GM23338 (cell line): ENCODE data around the gene MTMR1. TPM values are rescaled to one million over a fixed set of nuclear protein-coding genes. Genes with fewer than 3 reads are reported as not detected.

Source experiments
- ATAC-seq: fragments of 200-7000 bp; cut with Tn5 transposase; 3 replicates; pipeline ENCODE4 v1.9.1; 2020
- DNase-seq: peaks from one replicate; pipeline ENCODE4 v3.0.0-alpha.2; 2015; ENCODE audit warnings: low spot score
- H2AFZ ChIP-seq: fragments of 200-600 bp; sonication (generic); 2 replicates; pipeline ENCODE4 v1.8.0; 2016; ENCODE audit warnings: antibody characterized with exemption, mild to moderate bottlenecking, moderate library complexity
- H3F3A ChIP-seq: fragments of 200-600 bp; sonication (generic); replicated peaks from 2 replicates; pipeline ENCODE4 v1.8.0; 2017; ENCODE audit warnings: antibody characterized with exemption, mixed run types, low read depth
- H3K27ac ChIP-seq: fragments of 200-600 bp; sonication (generic); 2 replicates; pipeline ENCODE4 v1.6.1; 2016; ENCODE audit warnings: low read depth
- H3K27me3 ChIP-seq: fragments of 200-600 bp; sonication (generic); 2 replicates; pipeline ENCODE4 v1.8.0; 2016; ENCODE audit warnings: mild to moderate bottlenecking, mixed run types, moderate library complexity; ENCODE audit not compliant: insufficient read depth
- H3K36me3 ChIP-seq: fragments of 200-600 bp; sonication (generic); 2 replicates; pipeline ENCODE4 v1.8.0; 2016; ENCODE audit warnings: mild to moderate bottlenecking; ENCODE audit not compliant: insufficient read depth
- H3K4me1 ChIP-seq: fragments of 200-600 bp; sonication (generic); 2 replicates; pipeline ENCODE4 v1.8.0; 2016; ENCODE audit warnings: mild to moderate bottlenecking, moderate library complexity; ENCODE audit not compliant: insufficient read depth
- H3K4me2 ChIP-seq: fragments of 200-600 bp; sonication (generic); 2 replicates; pipeline ENCODE4 v1.7.1; 2017; ENCODE audit warnings: mixed run types
- H3K4me3 ChIP-seq: fragments of 200-600 bp; sonication (generic); 2 replicates; pipeline ENCODE4 v1.6.1; 2016; ENCODE audit warnings: mixed run types
- H3K79me2 ChIP-seq: fragments of 200-600 bp; sonication (generic); replicated peaks from 2 replicates; pipeline ENCODE4 v1.8.0; 2017; ENCODE audit warnings: mild to moderate bottlenecking; ENCODE audit not compliant: insufficient read depth
- H3K9me2 ChIP-seq: fragments of 200-600 bp; sonication (generic); 2 replicates; pipeline ENCODE4 v1.8.0; 2017; ENCODE audit not compliant: insufficient read depth
- H4K20me1 ChIP-seq: fragments of 200-600 bp; sonication (generic); replicated peaks from 2 replicates; pipeline ENCODE4 v1.8.0; 2017; ENCODE audit warnings: mild to moderate bottlenecking; ENCODE audit not compliant: insufficient read depth
- H3K27ac Mint-ChIP-seq: 2 replicates; pipeline ENCODE4 v1.8.0; 2020; ENCODE audit warnings: inconsistent platforms, mild to moderate bottlenecking, moderate library complexity, mixed read lengths
- H3K27me3 Mint-ChIP-seq: 3 replicates; pipeline ENCODE4 v1.8.0; 2022; ENCODE audit warnings: low read depth, mild to moderate bottlenecking, moderate library complexity, mixed read lengths, inconsistent platforms; ENCODE audit not compliant: insufficient read depth, poor library complexity
- H3K36me3 Mint-ChIP-seq: 3 replicates; pipeline ENCODE4 v1.8.0; 2021; ENCODE audit warnings: low read depth, mild to moderate bottlenecking, inconsistent platforms, moderate library complexity, mixed read lengths
- H3K4me1 Mint-ChIP-seq: 3 replicates; pipeline ENCODE4 v1.8.0; 2020; ENCODE audit warnings: mild to moderate bottlenecking, inconsistent platforms, mixed read lengths
- H3K4me3 Mint-ChIP-seq: 3 replicates; pipeline ENCODE4 v1.8.0; 2021; ENCODE audit warnings: moderate library complexity, mild to moderate bottlenecking, inconsistent platforms, mixed read lengths
- H3K9me3 Mint-ChIP-seq: 3 replicates; pipeline ENCODE4 v1.8.0; 2020; ENCODE audit warnings: moderate library complexity, mild to moderate bottlenecking, inconsistent platforms, mixed read lengths
- CREB1 ChIP-seq: fragments of 250-450 bp; sonication (Bioruptor Pico); IDR thresholded peaks from 2 replicates; pipeline ENCODE4 v1.5.0; 2020; ENCODE audit warnings: low read depth, mild to moderate bottlenecking, moderate library complexity
- EZH2 ChIP-seq: fragments of 200-600 bp; sonication (generic); IDR thresholded peaks from one replicate; pipeline ENCODE4 v1.8.0; 2017; ENCODE audit warnings: antibody characterized with exemption, mild to moderate bottlenecking, low read depth; ENCODE audit not compliant: unreplicated experiment
- EZH2phosphoT487 ChIP-seq: fragments of 200-600 bp; sonication (generic); IDR thresholded peaks from one replicate; pipeline ENCODE4 v1.8.1; 2018; ENCODE audit warnings: antibody characterized with exemption; ENCODE audit not compliant: unreplicated experiment
- JUNB ChIP-seq: IDR thresholded peaks from one replicate; pipeline ENCODE4 v1.6.1; 2016; ENCODE audit warnings: antibody characterized with exemption; ENCODE audit not compliant: unreplicated experiment
- NANOG ChIP-seq: IDR thresholded peaks from 2 replicates; pipeline ENCODE4 v1.6.1; 2016; ENCODE audit warnings: antibody characterized with exemption, borderline replicate concordance
- REST ChIP-seq: IDR thresholded peaks from one replicate; pipeline ENCODE4 v1.6.1; 2018; ENCODE audit warnings: antibody characterized with exemption; ENCODE audit not compliant: unreplicated experiment
- ZNF114 ChIP-seq: fragments of 250-450 bp; sonication (Bioruptor Pico); IDR thresholded peaks from 2 replicates; pipeline ENCODE4 v1.5.0; 2020; ENCODE audit warnings: mild to moderate bottlenecking, moderate library complexity
- ZNF331 ChIP-seq: fragments of 250-450 bp; sonication (Bioruptor Pico); IDR thresholded peaks from 2 replicates; pipeline ENCODE4 v1.5.0; 2020; ENCODE audit warnings: low read depth, mild to moderate bottlenecking, moderate library complexity
- ZNF462 ChIP-seq: fragments of 250-450 bp; sonication (Bioruptor Pico); IDR thresholded peaks from 2 replicates; pipeline ENCODE4 v1.5.0; 2020; ENCODE audit warnings: mild to moderate bottlenecking, moderate library complexity
- polyA plus RNA-seq: library from polyadenylated mRNA; unstranded; fragments of >200 nt; fragmentation: Nextera tagmentation; extraction: Ambion mirVana; gene quantifications from 2 replicates; pipeline ENCODE4 v1.2.1, GENCODE V29; 2016
- total RNA-seq: library from RNA; depleted of rRNA; stranded (reverse); fragments of >200 nt; shearing (Covaris generic); gene quantifications from 2 replicates; pipeline ENCODE4 v1.2.3, GENCODE V29; 2014

Gene MTMR1
- total and polyA plus RNA-seq, 2 experiments from 2014 or later, result 4.5 to 19.1 TPM

GRCh38 chrX:150771116-150771515 lies 77.9 kb downstream of the MTMR1 start:
- Histone ChIP-seq H3K79me2 (no peaks in the 10 kb centered on the region), H3K4me1 (no peaks in the 10 kb centered on the region; the same call in 1 of the 2 replicates), H3K36me3 (no peaks in the 10 kb centered on the region), H3K4me3 (no peak overlapping the region), H3K27ac (no peak overlapping the region), H3K4me2 (no peak overlapping the region), H4K20me1 (no peaks in the 10 kb centered on the region), H2AFZ (no peak overlapping the region), H3K9me2 (no peaks in the 10 kb centered on the region), H3F3A (no peaks in the 10 kb centered on the region), H3K27me3 (no peaks in the 10 kb centered on the region)
- Mint-ChIP-seq H3K4me1 (peaks cover 11% of the 10 kb centered on the region; the same call in 2 of the 3 replicates), H3K27ac (no peak overlapping the region), H3K27me3 (peaks cover 4% of the 10 kb centered on the region), H3K36me3 (peaks cover 8% of the 10 kb centered on the region), H3K9me3 (no peaks in the 10 kb centered on the region; the same call in 2 of the 3 replicates), H3K4me3 (no peak overlapping the region)
- DNase-seq (no peak), ATAC-seq (no peak)
- no peak for TF ChIP-seq EZH2phosphoT487
- TF ChIP-seq NANOG, result no peak
- no peak for TF ChIP-seq EZH2
- no peak for TF ChIP-seq REST
- TF ChIP-seq CREB1, result no peak
- TF ChIP-seq ZNF331 (CRISPR knock-in tag), result no peak
- no peak for TF ChIP-seq ZNF462 (CRISPR knock-in tag)
- TF ChIP-seq ZNF114, result no peak
- TF ChIP-seq JUNB, result no peak
